HL-60 (cell line): ENCODE measurements around the gene SRPK2.

Experiments used
- CTCF ChIP-seq: IDR thresholded peaks from one replicate; pipeline ENCODE4 v1.5.1; 2011; ENCODE audit warnings: low read length, control low read depth, inconsistent platforms; ENCODE audit not compliant: insufficient read depth
- REST ChIP-seq: IDR thresholded peaks from 2 replicates; pipeline ENCODE4 v1.6.1; 2012; ENCODE audit warnings: low read depth; ENCODE audit not compliant: insufficient replicate concordance

GRCh38 chr7:105353752-105354328, 34.9 kb downstream of the SRPK2 start:
- TF ChIP-seq CTCF = no peak
- no peak for TF ChIP-seq REST
